AG10803 (cell line): Measurements from ENCODE around the gene TENM3.

Experiments
- DNase-seq: peaks from one replicate; pipeline ENCODE4 v3.0.0; 2010; ENCODE audit warnings: low read depth
- H3K4me3 ChIP-seq: 2 replicates; pipeline ENCODE4 v1.5.1; 2011; ENCODE audit warnings: mild to moderate bottlenecking, low read length, control low read depth
- TF ChIP-seq, protein P1 (sequence below): conservative IDR thresholded peaks from 2 replicates; pipeline ENCODE4 v1.5.1; 2011; ENCODE audit warnings: mild to moderate bottlenecking, low read length, control low read depth, inconsistent platforms

The TENM3 gene

DNA sequence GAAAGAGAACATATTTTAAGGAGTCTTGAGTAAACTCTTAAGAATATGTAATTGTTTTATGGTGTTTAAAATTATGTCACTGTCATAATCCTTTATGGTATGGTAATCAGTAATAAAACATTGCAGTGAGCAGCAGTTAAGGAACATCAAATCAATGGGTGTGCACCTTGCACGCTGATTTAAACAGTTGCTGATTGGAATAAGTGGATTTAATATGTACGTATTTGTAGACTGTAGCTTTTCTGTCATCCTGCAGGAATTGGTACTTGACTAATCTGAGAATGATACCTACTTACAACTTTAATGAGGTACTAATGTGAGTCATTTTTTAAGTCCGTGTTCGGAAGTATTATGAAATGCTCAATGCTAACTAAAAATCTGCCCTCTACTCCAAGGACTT is 461.7 kb downstream of the TENM3 start:
- no peak for DNase-seq
- TF ChIP-seq, protein P1, sequence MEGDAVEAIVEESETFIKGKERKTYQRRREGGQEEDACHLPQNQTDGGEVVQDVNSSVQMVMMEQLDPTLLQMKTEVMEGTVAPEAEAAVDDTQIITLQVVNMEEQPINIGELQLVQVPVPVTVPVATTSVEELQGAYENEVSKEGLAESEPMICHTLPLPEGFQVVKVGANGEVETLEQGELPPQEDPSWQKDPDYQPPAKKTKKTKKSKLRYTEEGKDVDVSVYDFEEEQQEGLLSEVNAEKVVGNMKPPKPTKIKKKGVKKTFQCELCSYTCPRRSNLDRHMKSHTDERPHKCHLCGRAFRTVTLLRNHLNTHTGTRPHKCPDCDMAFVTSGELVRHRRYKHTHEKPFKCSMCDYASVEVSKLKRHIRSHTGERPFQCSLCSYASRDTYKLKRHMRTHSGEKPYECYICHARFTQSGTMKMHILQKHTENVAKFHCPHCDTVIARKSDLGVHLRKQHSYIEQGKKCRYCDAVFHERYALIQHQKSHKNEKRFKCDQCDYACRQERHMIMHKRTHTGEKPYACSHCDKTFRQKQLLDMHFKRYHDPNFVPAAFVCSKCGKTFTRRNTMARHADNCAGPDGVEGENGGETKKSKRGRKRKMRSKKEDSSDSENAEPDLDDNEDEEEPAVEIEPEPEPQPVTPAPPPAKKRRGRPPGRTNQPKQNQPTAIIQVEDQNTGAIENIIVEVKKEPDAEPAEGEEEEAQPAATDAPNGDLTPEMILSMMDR: no peak
- no peak overlapping the region for H3K4me3 ChIP-seq

DNA sequence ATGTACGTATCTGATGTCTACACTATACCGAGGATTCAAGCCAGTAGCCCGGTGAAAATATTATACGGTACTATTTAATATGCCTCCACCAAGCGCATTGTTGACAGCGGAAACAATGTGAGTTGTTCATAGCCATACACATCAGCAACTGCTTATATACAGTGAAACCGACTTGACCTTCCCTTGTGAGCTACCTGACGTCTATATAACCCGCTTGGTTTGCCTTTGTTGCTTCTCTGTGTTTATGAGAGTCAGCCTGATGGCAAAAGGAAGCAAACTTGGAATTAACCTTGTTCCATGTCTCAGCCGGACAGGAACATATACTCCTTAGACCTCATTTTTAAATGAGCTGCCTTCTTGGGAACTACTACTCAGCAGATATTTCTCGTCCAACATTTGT is 462.2 kb downstream of the TENM3 start:
- no peak for DNase-seq
- TF ChIP-seq, protein P1: no peak
- H3K4me3 ChIP-seq: no peak overlapping the region

DNA sequence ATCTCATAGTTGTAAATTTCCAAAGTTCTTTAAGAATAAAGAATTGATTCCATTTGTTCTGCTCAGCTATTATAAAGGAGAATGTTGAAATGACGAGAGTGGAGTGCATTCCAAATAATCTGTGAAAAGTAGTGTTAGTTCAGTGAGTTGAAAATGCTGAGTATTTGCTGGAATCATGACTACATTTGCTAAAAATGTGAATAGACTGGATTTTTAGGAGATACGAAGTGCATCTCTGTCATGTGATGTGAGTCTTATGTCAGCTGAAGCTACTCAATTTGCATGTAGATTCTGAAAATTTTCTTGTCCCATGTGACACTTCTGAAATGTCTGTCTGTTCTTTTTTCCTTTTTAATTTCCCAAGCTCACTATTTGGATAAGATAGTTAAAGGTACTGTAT is 468.0 kb downstream of the TENM3 start:
- TF ChIP-seq, protein P1: no peak
- peak; percentile 49 for DNase-seq
- no peak overlapping the region for H3K4me3 ChIP-seq

DNA sequence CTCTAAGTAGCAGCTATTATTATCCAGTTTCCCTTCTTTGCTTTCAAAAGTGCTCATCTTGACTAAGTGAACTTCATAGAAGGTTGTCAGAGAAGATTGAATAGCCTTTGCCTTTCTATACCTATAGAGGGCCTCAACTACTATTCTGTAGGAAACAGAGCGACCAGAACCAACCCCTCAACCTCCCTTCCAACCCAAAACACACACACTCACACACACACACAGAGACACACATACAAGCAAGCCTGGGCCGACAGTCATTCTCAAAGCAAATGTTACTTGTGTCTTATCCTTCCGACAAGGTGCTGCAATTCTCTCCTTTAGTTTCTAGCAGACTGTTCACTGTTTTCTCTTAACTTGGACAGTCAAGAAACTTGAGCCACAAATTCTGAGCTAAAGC is 472.3 kb downstream of the TENM3 start:
- H3K4me3 ChIP-seq: no peak overlapping the region
- TF ChIP-seq, protein P1: no peak
- DNase-seq: no peak

DNA sequence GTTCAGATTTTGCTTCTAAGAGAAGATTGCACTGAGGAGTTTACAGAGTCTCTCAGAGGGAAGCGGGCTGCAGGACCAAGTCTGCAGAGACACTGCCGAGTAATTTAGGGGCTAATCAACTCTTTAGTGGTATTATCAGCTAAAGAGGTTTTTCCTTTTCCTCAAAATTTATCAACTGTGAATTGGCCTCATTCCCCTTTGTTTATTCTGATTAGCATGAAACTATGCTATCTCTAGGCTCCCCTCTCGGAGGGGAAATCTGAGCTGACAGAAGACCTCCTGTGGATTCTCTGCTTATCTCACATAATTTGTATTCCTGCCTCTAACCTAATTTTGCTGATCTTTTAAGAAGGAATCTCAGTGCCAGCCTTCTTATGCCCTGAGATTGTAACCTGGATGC is 473.0 kb downstream of the TENM3 start:
- TF ChIP-seq, protein P1: no peak
- no peak overlapping the region for H3K4me3 ChIP-seq
- no peak for DNase-seq

DNA sequence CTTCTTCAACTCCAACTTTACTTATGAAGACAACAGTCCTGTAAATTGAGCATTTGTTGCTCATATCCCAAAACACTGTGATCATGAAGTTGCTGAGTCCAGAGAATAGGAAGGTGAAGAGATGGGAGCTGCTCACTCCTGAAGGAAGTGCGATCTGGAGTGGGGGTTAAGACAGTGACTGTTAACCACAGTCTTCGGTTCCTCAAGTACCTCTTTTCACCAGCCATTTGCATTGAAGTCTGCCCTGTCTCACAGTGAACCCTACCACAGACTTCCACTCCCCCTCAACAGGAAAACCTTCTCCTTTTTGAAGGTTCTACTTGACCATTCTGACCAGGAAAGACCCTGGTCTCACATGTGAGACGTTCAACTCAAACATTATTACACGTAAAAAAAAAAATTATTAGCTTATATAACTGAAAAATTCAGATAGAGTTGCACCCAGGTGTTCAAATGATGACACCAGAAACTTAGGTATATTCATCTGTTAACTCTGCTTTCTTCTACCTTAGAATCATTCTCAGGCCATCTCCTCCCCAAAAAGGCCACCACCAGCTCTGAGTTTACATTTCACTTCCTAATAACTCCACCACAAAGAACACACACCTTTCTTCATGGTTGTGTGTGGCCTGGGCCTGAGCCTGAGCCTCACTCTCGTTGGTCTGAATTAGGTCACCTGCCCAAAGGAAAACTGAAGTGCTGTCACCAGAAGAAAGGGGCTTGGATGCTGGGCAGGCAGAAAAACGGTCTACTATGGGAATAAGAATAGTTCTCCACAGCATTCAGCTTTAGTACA is 474.8 kb downstream of the TENM3 start:
- H3K4me3 ChIP-seq: no peak overlapping the region
- no peak for DNase-seq
- TF ChIP-seq, protein P1: no peak

DNA sequence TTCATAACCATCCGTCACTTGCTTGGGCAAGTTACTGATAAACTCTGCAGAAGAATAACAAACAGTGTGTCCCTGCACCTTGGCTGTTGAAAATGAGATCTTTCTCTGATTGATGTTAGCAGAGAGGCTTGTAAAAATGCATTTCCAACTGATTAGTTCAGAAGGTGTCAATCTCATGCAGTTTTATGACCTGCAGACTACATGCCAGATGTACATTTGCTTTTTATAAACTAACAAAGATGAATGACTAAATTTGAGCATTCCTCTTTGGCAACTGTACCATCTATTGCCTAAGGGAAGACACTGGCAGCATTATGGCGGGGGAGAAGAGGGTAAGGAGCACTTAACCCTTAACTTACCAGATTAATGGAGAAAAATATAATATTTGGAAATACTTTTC is 481.2 kb downstream of the TENM3 start:
- DNase-seq: peak; percentile 51
- H3K4me3 ChIP-seq: no peak overlapping the region
- TF ChIP-seq, protein P1: no peak
